CD14-positive monocyte (primary cell): ENCODE results near the gene ACER2. TPM values are rescaled to one million over a fixed set of nuclear protein-coding genes. Genes with fewer than 3 reads are reported as not detected.

Source experiments
- DNase-seq, 3 donors: peaks; one replicate each; pipeline ENCODE4 v3.0.0-alpha.2; 2011 to 2022
- H2AFZ ChIP-seq: 2 replicates; pipeline ENCODE4 v1.6.0; 2012; ENCODE audit warnings: mild to moderate bottlenecking, low read depth, low read length, inconsistent platforms; ENCODE audit not compliant: insufficient read depth, poor library complexity, severe bottlenecking
- H3K27ac ChIP-seq, 2 donors: 1 replicate in 1 of 2; 2 replicates in 1 of 2; pipeline ENCODE4 v1.5.1; 2012 to 2013; ENCODE audit warnings: low read length in 2 of 2, control low read depth in 1 of 2, inconsistent platforms in 1 of 2, low read depth in 1 of 2, mild to moderate bottlenecking in 1 of 2
- H3K27me3 ChIP-seq, 2 donors: one replicate each; pipeline versions ENCODE4 v1.6.0 to v1.6.1; 2011 to 2013; ENCODE audit warnings: low read length in 2 of 2; ENCODE audit not compliant: control insufficient read depth in 2 of 2, insufficient read depth in 2 of 2
- H3K36me3 ChIP-seq, 2 donors: replicated peaks in 1 of 2; 1 replicate in 1 of 2; 2 replicates in 1 of 2; pipeline versions ENCODE4 v1.5.1 to v1.6.1; 2012 to 2013; ENCODE audit warnings: low read length in 2 of 2, control low read depth in 1 of 2, inconsistent platforms in 1 of 2, mild to moderate bottlenecking in 1 of 2; ENCODE audit not compliant: insufficient read depth in 2 of 2, control insufficient read depth in 1 of 2
- H3K4me1 ChIP-seq, 2 donors: 1 replicate in 1 of 2; 2 replicates in 1 of 2; pipeline versions ENCODE4 v1.5.1 to v1.6.1; 2012 to 2013; ENCODE audit warnings: low read length in 2 of 2, control low read depth in 1 of 2, inconsistent platforms in 1 of 2, mild to moderate bottlenecking in 1 of 2, moderate library complexity in 1 of 2; ENCODE audit not compliant: insufficient read depth in 2 of 2, control insufficient read depth in 1 of 2
- H3K4me2 ChIP-seq: replicated peaks from 2 replicates; pipeline ENCODE3; 2012; ENCODE audit warnings: low read length, moderate library complexity, mild to moderate bottlenecking; ENCODE audit not compliant: poor library complexity, severe bottlenecking; ENCODE audit errors: extremely low read depth
- H3K4me3 ChIP-seq, 3 experiments: fragments of 200-600 bp in 1 of 3; sonication (generic) in 1 of 3; replicated peaks in 1 of 3; 1 replicate in 2 of 3; 2 replicates in 1 of 3; pipeline ENCODE4 v1.5.1; 2011 to 2013; ENCODE audit warnings: low read length in 3 of 3, mild to moderate bottlenecking in 3 of 3, control low read depth in 2 of 3, low read depth in 2 of 3, inconsistent platforms in 1 of 3, moderate library complexity in 1 of 3
- H3K79me2 ChIP-seq: 2 replicates; pipeline ENCODE4 v1.6.0; 2012; ENCODE audit warnings: mild to moderate bottlenecking, control low read depth, inconsistent platforms, low read length, moderate library complexity; ENCODE audit not compliant: insufficient read depth
- H3K9ac ChIP-seq: 2 replicates; pipeline ENCODE4 v1.6.0; 2017; ENCODE audit warnings: low read length, mild to moderate bottlenecking; ENCODE audit not compliant: insufficient read depth, poor library complexity, severe bottlenecking
- H3K9me3 ChIP-seq, 2 donors: replicated peaks in 1 of 2; 1 replicate in 1 of 2; 2 replicates in 1 of 2; pipeline versions ENCODE4 v1.5.1 to v1.6.1; 2012 to 2013; ENCODE audit warnings: low read length in 2 of 2, control low read depth in 1 of 2; ENCODE audit not compliant: control insufficient read depth in 1 of 2, insufficient read depth in 1 of 2
- H4K20me1 ChIP-seq: 2 replicates; pipeline ENCODE4 v1.6.0; 2012; ENCODE audit warnings: mild to moderate bottlenecking, low read length, control low read depth, moderate library complexity; ENCODE audit not compliant: insufficient read depth
- H3K27ac Mint-ChIP-seq, 7 donors: one replicate each; pipeline ENCODE4 v1.8.0; 2020; ENCODE audit warnings: mild to moderate bottlenecking in 7 of 7, mixed read lengths in 7 of 7, moderate library complexity in 6 of 7, inconsistent platforms in 2 of 7
- H3K27me3 Mint-ChIP-seq, 3 donors: one replicate each; pipeline ENCODE4 v1.8.0; 2021 to 2022; ENCODE audit warnings: low read depth in 3 of 3, mild to moderate bottlenecking in 3 of 3, mixed read lengths in 3 of 3, moderate library complexity in 3 of 3, inconsistent platforms in 1 of 3
- H3K36me3 Mint-ChIP-seq, 2 donors: one replicate each; pipeline ENCODE4 v1.8.0; 2020; ENCODE audit warnings: mixed read lengths in 2 of 2, inconsistent platforms in 1 of 2, mild to moderate bottlenecking in 1 of 2
- H3K4me1 Mint-ChIP-seq: one replicate; pipeline ENCODE4 v1.8.0; 2020; ENCODE audit warnings: mild to moderate bottlenecking, mixed read lengths
- H3K4me3 Mint-ChIP-seq, 2 donors: one replicate each; pipeline ENCODE4 v1.8.0; 2020; ENCODE audit warnings: mild to moderate bottlenecking in 2 of 2, mixed read lengths in 2 of 2, moderate library complexity in 1 of 2
- H3K9me3 Mint-ChIP-seq, 7 donors: one replicate each; pipeline ENCODE4 v1.8.0; 2020 to 2022; ENCODE audit warnings: mixed read lengths in 7 of 7, mild to moderate bottlenecking in 6 of 7, moderate library complexity in 6 of 7, inconsistent platforms in 2 of 7
- CTCF ChIP-seq: fragments of 200-600 bp; IDR thresholded peaks from one replicate; pipeline ENCODE4 v1.8.0; 2022; ENCODE audit warnings: antibody characterized with exemption, mild to moderate bottlenecking
- WGBS: methylation state at CpG from one replicate; pipeline ENCODE4 v1.1.5; 2013; ENCODE audit warnings: missing lambda C conversion rate; ENCODE audit not compliant: insufficient coverage; 5-methylcytosine and 5-hydroxymethylcytosine counted together
- intact Hi-C, 2 donors: fragments of 100-400 bp; cut with micrococcal nuclease; formaldehyde crosslinking; loops; one replicate each; pipeline versions ENCODE4 v1.15.0 to v1.15.1; 2023
- polyA plus RNA-seq, 3 donors: library from polyadenylated mRNA; depleted of rRNA in 1 of 3; unstranded in 2 of 3; stranded (reverse) in 1 of 3; fragments of 300-500 nt in 2 of 3; fragments of >200 nt in 1 of 3; fragmentation: Illumina TruSeq in 2 of 3; gene quantifications; 1 replicate in 2 of 3; 2 replicates in 1 of 3; pipeline ENCODE4 v1.2.3, GENCODE V29; 2012 to 2021

Gene ACER2
- polyA plus RNA-seq, 3 donors, result 0.17 to 0.21 TPM; not detected in 1

GRCh38 chr9:19440376-19440775 is 31.6 kb downstream of the ACER2 start:
- 88% methylated on average over 1 of the region's 1 CpG for WGBS
- H3K9me3 ChIP-seq, result no peaks in the 10 kb centered on the region

GRCh38 chr9:19440823-19441580 is 32.2 kb downstream of the ACER2 start:
- Histone ChIP-seq H3K9me3 (no peaks in the 10 kb centered on the region), H3K9ac (peak overlapping the region; percentile 49), H3K4me2 (peak overlapping the region; percentile 66), H3K36me3 (no peaks in the 10 kb centered on the region), H3K27me3 (no peaks in the 10 kb centered on the region), H3K4me3 (peak overlapping the region in 2 of 3 experiments; percentile 71 to 87), H4K20me1 (no peaks in the 10 kb centered on the region), H3K4me1 (peaks cover 0 to 11% of the 10 kb centered on the region in 2 donors), H3K79me2 (no peaks in the 10 kb centered on the region), H2AFZ (peak overlapping the region; percentile 80), H3K27ac (peak overlapping the region in 1 of 2 donors; percentile 73)
- Mint-ChIP-seq H3K27me3 (peaks cover 0 to 2% (median 2%) of the 10 kb centered on the region in 3 donors), H3K36me3 (peaks cover 0 to 9% of the 10 kb centered on the region in 2 donors), H3K4me3 (peak overlapping the region; percentile 53 to 94), H3K4me1 (peaks cover 9% of the 10 kb centered on the region), H3K9me3 (no peaks in the 10 kb centered on the region), H3K27ac (peak overlapping the region in 3 of 7 donors; percentile 8 to 72 (median 61))
- DNase-seq, result no peak
- intact Hi-C loops, result no loop called here
- 88% methylated on average over 5 of the region's 5 CpGs for WGBS
- TF ChIP-seq CTCF, result no peak

More at GRCh38 chr9:19440376-19440775, 31.6 kb downstream of the ACER2 start:
- TF ChIP-seq CTCF, result no peak
- no peaks in the 10 kb centered on the region for H4K20me1 ChIP-seq
- H3K4me3 ChIP-seq, result no peak overlapping the region
- H3K9ac ChIP-seq, result no peak overlapping the region
- no peak overlapping the region for H3K27ac Mint-ChIP-seq
- DNase-seq, result no peak
- peaks cover 0 to 2% (median 1%) of the 10 kb centered on the region in 3 donors for H3K27me3 Mint-ChIP-seq
- H3K79me2 ChIP-seq, result no peaks in the 10 kb centered on the region
- no peak overlapping the region for H3K27ac ChIP-seq
- intact Hi-C loops, result no loop called here
- H3K36me3 Mint-ChIP-seq, result peaks cover 0 to 3% of the 10 kb centered on the region in 2 donors
- H3K4me1 ChIP-seq, result peaks cover 0 to 11% of the 10 kb centered on the region in 2 donors
- no peaks in the 10 kb centered on the region for H3K27me3 ChIP-seq
- peak overlapping the region; percentile 80 for H2AFZ ChIP-seq
- H3K4me3 Mint-ChIP-seq, result no peak overlapping the region
- H3K4me2 ChIP-seq, result no peak overlapping the region
- H3K9me3 Mint-ChIP-seq, result no peaks in the 10 kb centered on the region
- peaks cover 9% of the 10 kb centered on the region for H3K4me1 Mint-ChIP-seq
- no peaks in the 10 kb centered on the region for H3K36me3 ChIP-seq
